ENCODE data around the gene FANCI. TPM values are rescaled to one million over a fixed set of nuclear protein-coding genes. Genes with fewer than 3 reads are reported as not detected.

The FANCI gene
- polyA plus RNA-seq, 1 experiment: 13.2 TPM

GRCh38 chr15:89353991-89354390 is 110.2 kb downstream of the FANCI start:
- DNase-seq (ENCODE audit: low read depth, low spot score): no peak
- Histone ChIP-seq H3K27me3 (ENCODE audit: control insufficient read depth, insufficient read depth, low read length) (peaks cover 41% of the 10 kb centered on the region), H3K4me3 (ENCODE audit: low read depth, low read length) (no peak overlapping the region), H3K27ac (ENCODE audit: low read depth, low read length) (no peak overlapping the region), H3K9me3 (ENCODE audit: control insufficient read depth, insufficient read depth, low read length) (no peaks in the 10 kb centered on the region)
- ChIA-PET POLR2A (no interaction called here), CTCF (interaction anchor here (0.9 to 2.0 kb wide), 2 partner anchors 76 to 84 kb away, joined by 3 to 7 read pairs; no protein-coding TSS in a partner anchor)
- TF ChIP-seq CTCF (IDR thresholded peaks at IDR 0.05; ENCODE audit: low read depth, low read length): no peak

GRCh38 chr15:89356634-89357298 is 113.0 kb downstream of the FANCI start:
- TF ChIP-seq CTCF (IDR thresholded peaks at IDR 0.05; ENCODE audit: low read depth, low read length): peak; percentile 39
- no peak overlapping the region for H3K27ac ChIP-seq (ENCODE audit: low read depth, low read length)
- no peak for DNase-seq (ENCODE audit: low read depth, low spot score)
- ChIA-PET CTCF (interaction anchor here (0.7 to 8.0 kb wide), 12 partner anchors 12 to 149 kb away, joined by 3 to 263 read pairs (median 32); partner anchors contain the start of gene POLG), POLR2A (no interaction called here)
- H3K9me3 ChIP-seq (ENCODE audit: control insufficient read depth, insufficient read depth, low read length): peaks cover 3% of the 10 kb centered on the region; the same call in 1 of the 2 replicates
- H3K27me3 ChIP-seq (ENCODE audit: control insufficient read depth, insufficient read depth, low read length): peaks cover 59% of the 10 kb centered on the region
- H3K4me3 ChIP-seq (ENCODE audit: low read depth, low read length): no peak overlapping the region

- peaks cover 68% of the 10 kb centered on the region for H3K27me3 ChIP-seq (ENCODE audit: control insufficient read depth, insufficient read depth, low read length)
- H3K9me3 ChIP-seq (ENCODE audit: control insufficient read depth, insufficient read depth, low read length): peaks cover 3% of the 10 kb centered on the region; the same call in 1 of the 2 replicates
- H3K27ac ChIP-seq (ENCODE audit: low read depth, low read length): no peak overlapping the region
- CTCF ChIA-PET: interaction anchor here (0.7 to 8.0 kb wide), 66 partner anchors 8 to 300 kb away, joined by 3 to 263 read pairs (median 6); partner anchors contain the start of genes POLG and TICRR
- POLR2A ChIA-PET: interaction anchor here (0.6 to 1.4 kb wide), 2 partner anchors 72 to 75 kb away, joined by 4 to 6 read pairs; no protein-coding TSS in a partner anchor
- no peak overlapping the region for H3K4me3 ChIP-seq (ENCODE audit: low read depth, low read length)
- no peak for DNase-seq (ENCODE audit: low read depth, low spot score)
- TF ChIP-seq CTCF (IDR thresholded peaks at IDR 0.05; ENCODE audit: low read depth, low read length): no peak
These were observed 114.6 kb downstream of the FANCI start for GRCh38 chr15:89358435-89358754.

- Histone ChIP-seq H3K4me3 (ENCODE audit: low read depth, low read length) (peak overlapping the region; percentile 64), H3K27me3 (ENCODE audit: control insufficient read depth, insufficient read depth, low read length) (peaks cover 73% of the 10 kb centered on the region), H3K9me3 (ENCODE audit: control insufficient read depth, insufficient read depth, low read length) (peaks cover 3% of the 10 kb centered on the region; the same call in 1 of the 2 replicates), H3K27ac (ENCODE audit: low read depth, low read length) (no peak overlapping the region)
- POLR2A ChIA-PET: interaction anchor here (1.4 kb wide), 1 partner anchor 72 kb away, joined by 4 read pairs; no protein-coding TSS in a partner anchor
- DNase-seq (ENCODE audit: low read depth, low spot score): peak; percentile 34
- TF ChIP-seq CTCF (IDR thresholded peaks at IDR 0.05; ENCODE audit: low read depth, low read length): peak; percentile 80
- CTCF ChIA-PET: interaction anchor here (0.5 to 8.0 kb wide), 77 partner anchors 8 to 1396 kb away, joined by 3 to 263 read pairs (median 6); partner anchors contain the start of genes POLG and TICRR
These were observed 115.1 kb downstream of the FANCI start for GRCh38 chr15:89358755-89359439.
